A549 treated with CORT108297 at 1 μM for 4 hours (cell line): ENCODE data around the gene OR56A1. TPM values are rescaled to one million over a fixed set of nuclear protein-coding genes. Genes with fewer than 3 reads are reported as not detected.

ENCODE experiments used
- total RNA-seq: library from RNA; stranded (reverse); fragments of 200-300 nt; extraction: Qiagen RNA extraction; gene quantifications from 5 replicates; pipeline ENCODE4 v1.2.3, GENCODE V29; 2022

Gene OR56A1, protein sequence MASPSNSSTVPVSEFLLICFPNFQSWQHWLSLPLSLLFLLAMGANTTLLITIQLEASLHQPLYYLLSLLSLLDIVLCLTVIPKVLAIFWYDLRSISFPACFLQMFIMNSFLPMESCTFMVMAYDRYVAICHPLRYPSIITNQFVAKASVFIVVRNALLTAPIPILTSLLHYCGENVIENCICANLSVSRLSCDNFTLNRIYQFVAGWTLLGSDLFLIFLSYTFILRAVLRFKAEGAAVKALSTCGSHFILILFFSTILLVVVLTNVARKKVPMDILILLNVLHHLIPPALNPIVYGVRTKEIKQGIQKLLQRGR
- not detected in 5 replicates for total RNA-seq

DNA sequence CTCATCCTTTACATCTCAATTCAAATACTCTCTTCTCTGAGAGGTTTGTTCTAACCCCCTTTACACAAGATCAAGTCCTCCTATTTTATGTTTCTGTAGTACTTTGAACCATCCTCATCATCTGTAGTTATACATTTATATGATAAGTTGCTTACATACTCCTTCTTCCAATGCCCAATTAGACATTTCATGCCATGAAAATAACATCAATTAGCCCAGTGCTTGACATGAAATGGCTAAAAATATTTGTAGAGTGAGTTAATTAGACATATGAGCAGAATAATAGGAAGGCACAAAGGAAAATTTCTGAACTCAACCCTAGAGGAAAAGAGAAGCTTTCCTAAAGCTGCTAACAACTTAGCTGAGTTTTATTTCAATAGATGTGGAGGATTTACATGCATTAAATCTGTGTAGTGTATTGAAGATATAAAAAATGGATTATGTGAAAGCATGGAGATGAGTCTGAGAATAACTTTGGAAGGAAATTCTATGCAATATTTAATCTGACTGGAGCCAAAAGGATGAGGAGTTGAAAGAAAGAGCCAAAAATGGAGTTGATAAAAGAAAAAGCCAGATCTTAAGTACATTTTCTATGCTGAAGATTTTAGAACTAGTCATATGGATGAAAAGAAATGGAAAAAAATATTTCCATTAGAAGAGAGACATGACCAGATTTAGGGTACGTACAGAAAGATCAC, at the start of gene OR56A1:
OR56A1 (minus strand) TSS at position 51 of the 698 bp plus-strand sequence. CDS start 3,066 bp downstream, outside the sequence.

GRCh38 chr11:6006846-6007245, 23.7 kb downstream of the OR56A1 start, which contains the start of gene OR56A4:
OR56A4 (minus strand) TSS chr11:6006946; CDS start chr11:6002992, 3,954 bp downstream.

GRCh38 chr11:5986885-5987284, 43.7 kb downstream of the OR56A1 start, which contains the start of gene OR52L1:
OR52L1 (minus strand) TSS chr11:5986985; CDS start chr11:5986930, 55 bp downstream.

Other genes starting within 250 kb of the OR56A1 start
- gene OR52N5, start 247.4 kb downstream of the OR56A1 start, total RNA-seq = not detected in 5 replicates
- not detected in 5 replicates for gene OR52N1, start 239.5 kb downstream of the OR56A1 start, total RNA-seq
- gene OR52N2, start 221.8 kb downstream of the OR56A1 start, total RNA-seq = not detected in 5 replicates
- not detected in 5 replicates for gene OR52E6, start 188.9 kb downstream of the OR56A1 start, total RNA-seq
- not detected in 5 replicates for gene OR52E8, start 173.1 kb downstream of the OR56A1 start, total RNA-seq
- gene OR52E4, start 150.1 kb downstream of the OR56A1 start, total RNA-seq = not detected in 5 replicates
- gene OR52E5, start 137.6 kb downstream of the OR56A1 start, total RNA-seq = not detected in 5 replicates
- gene OR56A3, start 88.5 kb downstream of the OR56A1 start, total RNA-seq = not detected in 5 replicates
- not detected in 5 replicates for gene OR56A5, start 62.3 kb downstream of the OR56A1 start, total RNA-seq
- gene OR52L1, start 43.8 kb downstream of the OR56A1 start, total RNA-seq = not detected in 5 replicates
- gene OR56A4, start 23.8 kb downstream of the OR56A1 start, total RNA-seq = not detected in 5 replicates
- not detected in 5 replicates for gene OR56B4, start 76.9 kb upstream of the OR56A1 start, total RNA-seq
- not detected in 5 replicates for gene OR52B2, start 139.6 kb upstream of the OR56A1 start, total RNA-seq
- gene OR52W1, start 168.5 kb upstream of the OR56A1 start, total RNA-seq = not detected in 5 replicates
- not detected in 5 replicates for gene C11orf42, start 174.8 kb upstream of the OR56A1 start, total RNA-seq
- 13.3 to 20.2 TPM (median 17.9 TPM) in 5 replicates for gene FHIP1B, start 203.9 kb upstream of the OR56A1 start, total RNA-seq
- gene CNGA4, start 208.3 kb upstream of the OR56A1 start, total RNA-seq = 0.03 to 0.09 TPM (median 0.06 TPM) in 4 of 5 replicates, not detected in the other
- gene CCKBR, start 229.1 kb upstream of the OR56A1 start, total RNA-seq = not detected in 5 replicates